Measurements from ENCODE around the gene HOMER2.

- TF ChIP-seq POLR2A (IDR thresholded peaks at IDR 0.05; ENCODE audit: low read length), result no peak
- no peak for TF ChIP-seq GATA1 (IDR thresholded peaks at IDR 0.05; ENCODE audit: low read depth, low read length)
These were observed 31.3 kb downstream of the HOMER2 start for GRCh38 chr15:82921242-82921641.
